Fibroblast of lung (primary cell): Measurements from ENCODE around the gene PLEKHH2.

ENCODE experiments used
- EZH2 ChIP-seq: IDR thresholded peaks from 2 replicates; pipeline ENCODE4 v1.5.1; 2012; ENCODE audit warnings: low read length, control low read depth, mild to moderate bottlenecking; ENCODE audit errors: missing control alignments
- TF ChIP-seq, protein P1 (sequence below), 2 donors: IDR thresholded peaks in 1 of 2; conservative IDR thresholded peaks in 1 of 2; 1 replicate in 1 of 2; 2 replicates in 1 of 2; pipeline ENCODE4 v1.5.1; 2011 to 2012; ENCODE audit warnings: low read length in 2 of 2, control low read depth in 1 of 2, inconsistent platforms in 1 of 2, low read depth in 1 of 2, mild to moderate bottlenecking in 1 of 2

- TF ChIP-seq, protein P1, sequence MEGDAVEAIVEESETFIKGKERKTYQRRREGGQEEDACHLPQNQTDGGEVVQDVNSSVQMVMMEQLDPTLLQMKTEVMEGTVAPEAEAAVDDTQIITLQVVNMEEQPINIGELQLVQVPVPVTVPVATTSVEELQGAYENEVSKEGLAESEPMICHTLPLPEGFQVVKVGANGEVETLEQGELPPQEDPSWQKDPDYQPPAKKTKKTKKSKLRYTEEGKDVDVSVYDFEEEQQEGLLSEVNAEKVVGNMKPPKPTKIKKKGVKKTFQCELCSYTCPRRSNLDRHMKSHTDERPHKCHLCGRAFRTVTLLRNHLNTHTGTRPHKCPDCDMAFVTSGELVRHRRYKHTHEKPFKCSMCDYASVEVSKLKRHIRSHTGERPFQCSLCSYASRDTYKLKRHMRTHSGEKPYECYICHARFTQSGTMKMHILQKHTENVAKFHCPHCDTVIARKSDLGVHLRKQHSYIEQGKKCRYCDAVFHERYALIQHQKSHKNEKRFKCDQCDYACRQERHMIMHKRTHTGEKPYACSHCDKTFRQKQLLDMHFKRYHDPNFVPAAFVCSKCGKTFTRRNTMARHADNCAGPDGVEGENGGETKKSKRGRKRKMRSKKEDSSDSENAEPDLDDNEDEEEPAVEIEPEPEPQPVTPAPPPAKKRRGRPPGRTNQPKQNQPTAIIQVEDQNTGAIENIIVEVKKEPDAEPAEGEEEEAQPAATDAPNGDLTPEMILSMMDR (conservative IDR thresholded peaks at IDR 0.05 in 1 of 2, IDR thresholded peaks at IDR 0.05 in 1 of 2; ENCODE audit: low read depth in 1 of 2, low read length in 2 of 2) = no peak
- TF ChIP-seq EZH2 = no peak
Measured at GRCh38 chr2:43776324-43776723, 139.3 kb downstream of the PLEKHH2 start.
